Fibroblast of mammary gland (primary cell): ENCODE data around the gene CYBA.

Experiments
- DNase-seq: peaks from one replicate; pipeline ENCODE4 v3.0.0-alpha.2; 2010; ENCODE audit warnings: low read depth
- H3K4me3 ChIP-seq: 2 replicates; pipeline ENCODE4 v1.5.1; 2011; ENCODE audit warnings: low read depth, mild to moderate bottlenecking, low read length, moderate library complexity; ENCODE audit not compliant: control insufficient read depth
- TF ChIP-seq, protein P1 (sequence below): conservative IDR thresholded peaks from 2 replicates; pipeline ENCODE4 v1.5.1; 2011; ENCODE audit warnings: low read depth, low read length, inconsistent platforms; ENCODE audit not compliant: control insufficient read depth, insufficient read depth

CYBA gene

DNA sequence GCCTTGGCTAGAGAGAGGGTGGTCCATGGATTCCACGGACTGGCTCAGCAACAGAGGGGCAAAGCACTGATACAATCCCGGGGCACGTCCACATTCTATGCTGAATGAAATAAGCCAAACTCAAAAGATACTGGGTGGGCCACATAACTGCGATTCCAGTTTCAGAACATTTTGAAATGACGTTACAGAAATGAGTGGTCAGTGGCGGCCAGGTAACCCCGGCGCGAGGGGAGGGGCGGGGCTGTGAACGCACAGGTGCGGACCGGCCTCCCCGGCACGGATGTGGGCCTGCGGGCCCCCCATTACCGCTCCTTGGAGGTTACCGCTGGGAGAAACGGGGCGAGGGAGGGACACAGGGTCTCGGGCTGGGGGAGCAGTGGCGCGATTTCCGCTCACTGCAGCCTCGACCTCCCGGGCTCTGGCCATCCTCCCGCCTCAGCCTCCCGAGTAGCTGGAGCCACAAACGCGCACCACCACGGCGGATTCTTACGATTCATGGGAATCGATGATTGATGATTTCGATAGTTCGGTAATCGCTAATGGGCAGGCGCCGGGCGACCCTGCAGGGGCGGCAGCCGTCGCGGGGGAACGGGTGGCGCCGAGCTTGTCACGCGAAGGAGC is 11.5 kb upstream of the CYBA start:
- H3K4me3 ChIP-seq, result peak overlapping the region; percentile 86
- TF ChIP-seq, protein P1, sequence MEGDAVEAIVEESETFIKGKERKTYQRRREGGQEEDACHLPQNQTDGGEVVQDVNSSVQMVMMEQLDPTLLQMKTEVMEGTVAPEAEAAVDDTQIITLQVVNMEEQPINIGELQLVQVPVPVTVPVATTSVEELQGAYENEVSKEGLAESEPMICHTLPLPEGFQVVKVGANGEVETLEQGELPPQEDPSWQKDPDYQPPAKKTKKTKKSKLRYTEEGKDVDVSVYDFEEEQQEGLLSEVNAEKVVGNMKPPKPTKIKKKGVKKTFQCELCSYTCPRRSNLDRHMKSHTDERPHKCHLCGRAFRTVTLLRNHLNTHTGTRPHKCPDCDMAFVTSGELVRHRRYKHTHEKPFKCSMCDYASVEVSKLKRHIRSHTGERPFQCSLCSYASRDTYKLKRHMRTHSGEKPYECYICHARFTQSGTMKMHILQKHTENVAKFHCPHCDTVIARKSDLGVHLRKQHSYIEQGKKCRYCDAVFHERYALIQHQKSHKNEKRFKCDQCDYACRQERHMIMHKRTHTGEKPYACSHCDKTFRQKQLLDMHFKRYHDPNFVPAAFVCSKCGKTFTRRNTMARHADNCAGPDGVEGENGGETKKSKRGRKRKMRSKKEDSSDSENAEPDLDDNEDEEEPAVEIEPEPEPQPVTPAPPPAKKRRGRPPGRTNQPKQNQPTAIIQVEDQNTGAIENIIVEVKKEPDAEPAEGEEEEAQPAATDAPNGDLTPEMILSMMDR, result no peak
- no peak for DNase-seq

DNA sequence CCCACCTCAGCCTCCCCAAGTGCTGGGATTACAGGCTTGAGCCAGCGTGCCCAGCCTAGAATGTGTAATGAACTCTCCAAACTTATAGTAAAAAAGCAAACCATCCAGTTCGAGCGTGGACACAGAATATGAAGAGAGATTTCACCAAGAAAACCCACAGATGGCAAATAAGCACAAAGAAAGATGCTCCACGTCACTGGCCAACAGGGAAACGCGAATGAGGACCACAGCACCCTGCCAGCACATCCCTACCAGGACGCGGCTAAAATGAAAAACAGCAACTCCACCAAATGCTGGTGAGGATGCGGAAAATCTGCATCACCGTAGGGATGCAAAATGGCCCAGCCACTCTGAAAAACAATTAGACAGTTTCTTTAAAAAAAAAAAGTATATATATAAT is 10.6 kb upstream of the CYBA start:
- DNase-seq, result no peak
- TF ChIP-seq, protein P1, result no peak
- H3K4me3 ChIP-seq, result peak overlapping the region; percentile 86

DNA sequence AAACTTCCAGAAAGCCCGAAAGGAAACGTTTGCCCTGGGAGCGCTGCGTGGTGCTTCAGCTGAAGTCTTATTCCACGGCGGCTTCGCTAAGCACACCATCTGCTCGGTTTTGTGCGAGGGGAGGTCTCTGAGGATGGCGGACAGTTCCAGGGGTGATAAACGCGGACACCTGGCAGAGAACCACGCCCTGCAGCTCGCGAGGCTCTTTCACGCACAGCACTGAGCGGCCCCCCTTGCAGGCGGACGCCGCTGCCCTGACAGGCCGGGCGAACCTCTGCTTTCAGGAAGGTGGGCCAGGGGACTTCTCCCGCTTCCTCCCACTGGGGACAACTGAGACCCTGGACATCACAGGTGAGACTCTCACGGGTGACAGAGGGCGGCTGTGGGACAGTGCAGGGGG is 8.3 kb upstream of the CYBA start:
- TF ChIP-seq, protein P1, result no peak
- no peak overlapping the region for H3K4me3 ChIP-seq
- no peak for DNase-seq

- no peak overlapping the region for H3K4me3 ChIP-seq
- TF ChIP-seq, protein P1, result no peak
- DNase-seq, result no peak
These were observed 7.9 kb upstream of the CYBA start for GRCh38 chr16:88658714-88659113.

GRCh38 chr16:88657371-88657770 is 6.5 kb upstream of the CYBA start:
- TF ChIP-seq, protein P1, result no peak
- no peak overlapping the region for H3K4me3 ChIP-seq
- no peak for DNase-seq

GRCh38 chr16:88656291-88656980 is 5.6 kb upstream of the CYBA start:
- no peak overlapping the region for H3K4me3 ChIP-seq
- DNase-seq, result no peak
- TF ChIP-seq, protein P1, result no peak

DNA sequence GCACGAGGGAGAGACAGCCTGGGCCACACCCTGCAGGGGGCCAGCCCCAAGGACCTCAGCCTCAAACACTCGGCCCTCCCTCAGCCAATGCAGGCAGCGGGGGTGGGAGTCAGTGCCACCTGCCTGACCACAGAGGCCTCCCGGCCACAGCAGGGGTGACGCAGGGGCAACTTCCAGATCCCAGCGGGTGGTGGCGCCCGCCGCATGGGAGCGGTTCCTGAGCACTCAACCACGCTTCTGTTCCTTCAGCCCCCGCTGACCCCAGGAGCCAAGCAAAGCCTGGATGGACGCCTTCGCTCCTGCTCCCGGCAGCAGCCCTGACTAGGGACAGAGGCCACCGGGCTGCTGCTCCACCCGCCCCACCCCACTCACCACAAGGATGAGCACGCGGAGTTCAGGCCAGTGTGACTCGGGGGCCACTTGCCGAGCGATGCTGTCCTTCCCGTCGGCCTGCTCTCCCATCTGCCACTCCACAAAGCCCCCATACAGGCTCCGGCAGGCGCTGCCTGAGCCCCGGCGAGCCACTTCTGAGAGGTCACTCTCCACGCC is 5.0 kb upstream of the CYBA start:
- TF ChIP-seq, protein P1, result no peak
- no peak for DNase-seq
- H3K4me3 ChIP-seq, result no peak overlapping the region
